HK-2 (cell line): ENCODE measurements around the gene SEC24D.
"Not testable (repeated sequence)": the region's sequence is repeated elsewhere in the genome, so short reads cannot be mapped to it uniquely, and the experiment has no call there.

Source experiments
- DNase-seq: peaks from one replicate; pipeline ENCODE4 v3.0.0-alpha.2; 2018; ENCODE audit not compliant: unreplicated experiment

Gene SEC24D

GRCh38 chr4:118810991-118811764 is 24.7 kb downstream of the SEC24D start:
- no peak for DNase-seq

GRCh38 chr4:118807659-118808058 is 28.3 kb downstream of the SEC24D start:
- DNase-seq, result no peak

DNA sequence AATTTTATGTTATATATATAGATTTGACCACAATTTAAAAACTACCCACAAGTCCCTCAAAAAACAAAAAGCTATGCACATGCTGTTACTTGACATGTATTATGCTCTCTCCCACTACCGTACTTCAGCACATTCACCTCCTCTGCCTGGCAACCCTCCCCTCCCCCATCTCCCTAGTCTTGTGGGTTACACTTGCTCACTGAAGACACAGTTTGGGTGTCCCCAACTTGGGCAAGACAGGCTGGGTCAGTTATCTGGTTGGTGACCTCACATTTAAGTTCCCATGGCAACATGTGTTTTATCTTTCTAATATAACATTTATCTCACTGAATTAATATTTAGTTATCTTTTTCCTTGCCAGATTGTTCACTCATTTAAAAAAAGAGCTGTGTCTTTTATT is 32.7 kb downstream of the SEC24D start:
- no peak for DNase-seq

DNA sequence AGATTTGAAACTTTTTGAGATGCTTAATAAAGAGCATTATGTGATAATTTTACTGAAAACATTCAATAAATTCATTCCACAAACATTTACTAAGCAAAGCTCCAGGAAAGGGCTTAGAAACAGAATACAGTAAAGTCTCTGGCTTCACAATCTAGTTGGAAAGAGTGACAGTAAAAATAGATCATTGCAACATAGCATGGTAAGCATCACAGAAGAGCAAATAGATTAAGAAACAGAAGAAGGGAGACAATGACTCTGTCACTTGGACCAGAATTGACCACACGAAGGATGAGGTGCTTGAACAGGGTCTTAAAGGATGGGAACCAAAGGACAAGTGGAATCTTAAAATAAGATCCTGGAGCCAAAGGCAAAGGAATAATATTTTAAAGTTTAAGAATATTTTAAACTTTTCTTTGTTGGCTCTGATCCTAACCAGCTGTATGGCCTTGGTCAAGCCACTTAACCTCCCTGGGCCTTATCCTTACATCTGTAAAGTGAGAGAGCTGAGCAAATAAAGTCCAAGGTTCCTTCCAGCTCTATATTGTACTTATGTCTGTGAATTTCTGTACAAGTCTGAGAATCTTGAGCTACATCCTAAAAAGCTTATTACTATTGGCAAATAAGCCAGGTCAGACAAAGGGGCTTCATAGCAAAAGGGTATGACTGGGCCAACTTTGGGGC is 33.9 kb downstream of the SEC24D start:
- DNase-seq, result no peak

GRCh38 chr4:118799231-118799942 is 36.5 kb downstream of the SEC24D start:
- DNase-seq, result no peak

GRCh38 chr4:118798658-118799057 is 37.3 kb downstream of the SEC24D start:
- DNase-seq, result no peak

DNA sequence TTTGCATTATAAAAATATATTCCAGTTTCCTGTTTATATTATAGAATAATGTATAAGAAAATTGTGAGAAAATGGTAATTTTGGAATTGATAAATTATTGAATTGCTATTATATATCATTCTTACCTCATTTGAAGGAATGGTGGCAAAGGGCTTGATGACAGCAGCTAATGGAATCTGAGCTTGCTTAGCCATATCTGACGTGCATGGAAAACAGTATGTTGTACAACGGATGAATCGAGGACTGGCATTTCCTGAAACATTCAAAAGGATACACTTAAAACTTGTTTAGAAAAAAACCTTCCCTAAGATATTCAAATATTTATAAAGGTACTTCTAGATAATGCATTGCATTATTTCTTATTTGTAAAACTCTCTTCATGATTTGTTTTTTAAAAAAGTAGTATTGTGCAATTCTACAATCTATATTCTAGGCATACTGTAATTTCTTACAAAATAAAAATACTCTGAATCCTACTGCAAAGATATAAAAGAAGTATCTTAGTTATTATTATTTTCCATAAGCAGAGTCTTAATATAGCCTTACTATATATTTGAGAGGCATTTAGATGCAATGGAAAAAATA is 38.3 kb downstream of the SEC24D start:
- DNase-seq, result no peak

DNA sequence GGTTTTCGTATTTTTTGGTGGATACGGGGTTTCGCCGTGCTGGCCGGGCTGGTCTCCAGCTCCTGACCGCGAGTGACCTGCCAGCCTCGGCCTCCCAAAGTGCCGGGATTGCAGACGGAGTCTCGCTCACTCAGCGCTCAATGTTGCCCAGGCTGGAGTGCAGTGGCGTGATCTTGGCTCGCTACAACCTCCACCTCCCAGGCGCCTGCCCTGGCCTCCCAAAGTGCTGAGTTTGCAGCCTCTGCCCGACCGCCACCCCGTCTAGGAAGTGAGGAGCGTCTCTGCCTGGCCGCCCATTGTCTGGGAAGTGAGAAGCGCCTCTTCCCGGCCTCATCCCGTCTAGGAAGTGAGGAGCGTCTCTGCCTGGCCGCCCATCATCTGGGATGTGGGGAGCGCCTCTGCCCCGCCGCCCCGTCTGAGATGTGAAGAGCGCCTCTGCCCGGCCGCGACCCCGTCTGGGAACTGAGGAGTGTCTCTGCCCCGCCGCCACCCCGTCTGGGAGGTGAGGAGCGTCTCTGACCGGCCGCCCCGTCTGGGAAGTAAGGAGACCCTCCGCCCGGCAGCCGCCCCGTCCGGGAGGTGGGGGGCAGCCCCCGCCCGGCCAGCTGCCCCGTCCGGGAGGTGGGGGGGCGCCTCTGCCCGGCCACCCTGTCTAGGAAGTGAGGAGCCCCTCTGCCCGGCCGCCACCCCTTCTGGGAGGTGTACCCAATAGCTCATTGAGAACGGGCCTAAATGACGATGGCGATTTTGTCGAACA is 44.1 kb downstream of the SEC24D start:
- DNase-seq, result not testable (repeated sequence)

- no peak for DNase-seq
Measured at GRCh38 chr4:118790544-118790943, 45.4 kb downstream of the SEC24D start.

DNA sequence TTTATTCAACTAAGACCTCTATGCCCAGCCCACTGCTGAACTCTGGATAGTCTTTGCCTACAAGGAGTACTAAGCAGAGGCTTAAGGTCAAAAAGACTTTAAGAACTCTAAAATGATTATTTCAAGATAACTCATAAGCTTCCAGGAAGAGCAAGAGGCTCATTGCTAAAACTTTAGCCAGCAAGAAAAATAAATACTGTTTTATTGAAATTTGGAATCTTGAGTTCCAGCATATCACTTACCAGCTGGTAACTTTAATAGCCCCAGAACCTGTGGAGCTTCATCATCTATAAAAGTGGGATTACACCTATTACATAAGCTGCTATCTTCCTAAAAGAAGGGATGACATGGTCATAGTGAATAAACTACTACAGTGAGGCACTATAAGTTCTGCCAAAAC is 47.0 kb downstream of the SEC24D start:
- DNase-seq, result no peak

DNA sequence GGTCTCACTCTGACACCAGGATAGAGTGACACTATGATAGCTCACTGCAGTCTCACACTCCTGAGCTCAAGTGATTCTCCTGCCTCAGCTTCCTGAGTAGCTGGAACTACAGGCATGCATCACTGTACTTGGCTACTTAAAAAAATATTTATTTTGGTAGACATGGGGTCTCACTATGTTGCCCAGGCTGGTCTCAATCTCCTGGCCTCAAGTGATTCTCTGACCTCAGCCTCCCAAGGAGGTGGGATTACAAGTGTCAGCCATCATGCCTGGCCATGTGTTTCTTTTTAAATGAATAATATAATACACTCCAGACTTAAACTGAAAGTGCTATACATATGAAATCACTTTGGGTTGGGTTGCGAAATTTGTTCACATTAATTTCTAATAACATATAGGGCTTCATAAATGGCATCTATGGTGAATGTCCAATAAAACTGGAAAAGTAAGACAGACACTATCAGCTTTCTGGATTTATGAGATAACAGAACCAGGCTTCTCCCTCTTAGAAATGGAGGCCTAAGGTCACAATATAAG is 48.0 kb downstream of the SEC24D start:
- DNase-seq, result no peak

DNA sequence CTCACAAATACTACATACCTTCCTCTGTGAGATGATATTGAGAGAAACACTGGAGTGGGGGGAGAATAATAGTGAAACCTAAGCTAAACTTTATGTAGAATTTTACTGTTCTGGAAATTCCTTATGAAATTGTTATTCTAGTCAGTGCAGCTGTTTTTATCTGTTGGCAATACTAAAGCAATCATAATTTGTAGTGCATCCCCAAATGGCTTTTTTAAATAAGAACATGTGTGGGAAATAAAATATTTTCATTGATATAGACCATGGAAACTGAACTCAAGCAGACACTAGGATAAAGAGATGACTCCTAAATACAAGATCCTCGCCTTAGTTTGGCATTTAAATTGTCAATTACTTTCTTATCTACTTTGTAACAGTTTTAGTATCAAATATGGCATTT is 51.1 kb downstream of the SEC24D start:
- no peak for DNase-seq

DNA sequence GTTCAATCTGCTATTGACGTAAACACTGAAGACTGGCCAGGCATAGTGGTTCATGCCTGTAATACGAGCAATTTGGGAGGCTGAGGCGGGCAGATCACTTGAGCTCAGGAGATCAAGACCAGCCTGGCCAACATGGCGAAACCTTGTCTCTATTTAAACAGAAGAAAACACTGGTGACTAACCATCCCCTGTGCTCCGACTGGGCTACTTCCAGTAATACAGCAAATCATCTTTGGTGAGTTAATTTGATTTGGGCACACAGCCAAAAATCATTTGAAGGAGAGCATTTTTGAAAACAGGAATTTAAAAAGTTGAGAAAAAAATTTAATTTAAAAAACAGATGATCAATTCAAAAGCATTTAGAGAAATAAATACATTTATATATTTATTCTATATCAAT is 52.0 kb downstream of the SEC24D start:
- DNase-seq, result no peak

DNA sequence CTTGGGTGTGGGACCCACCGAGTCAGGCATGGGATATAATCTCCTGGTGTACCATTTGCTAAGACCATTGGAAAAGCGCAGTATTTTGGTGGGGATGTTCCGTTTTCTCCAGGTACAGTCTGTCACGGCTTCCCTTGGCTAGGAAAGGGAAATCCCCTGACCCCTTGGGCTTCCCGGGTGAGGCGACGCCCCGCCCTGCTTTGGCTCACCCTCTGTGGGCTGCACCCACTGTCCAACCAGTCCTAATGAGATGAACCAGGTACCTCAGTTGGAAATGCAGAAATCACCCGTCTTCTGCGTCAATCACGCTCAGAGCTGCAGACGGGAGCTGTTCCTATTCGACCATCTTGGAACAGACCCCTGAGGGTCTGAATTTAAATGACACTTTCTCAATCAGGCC is 53.0 kb downstream of the SEC24D start:
- not testable (repeated sequence) for DNase-seq

DNA sequence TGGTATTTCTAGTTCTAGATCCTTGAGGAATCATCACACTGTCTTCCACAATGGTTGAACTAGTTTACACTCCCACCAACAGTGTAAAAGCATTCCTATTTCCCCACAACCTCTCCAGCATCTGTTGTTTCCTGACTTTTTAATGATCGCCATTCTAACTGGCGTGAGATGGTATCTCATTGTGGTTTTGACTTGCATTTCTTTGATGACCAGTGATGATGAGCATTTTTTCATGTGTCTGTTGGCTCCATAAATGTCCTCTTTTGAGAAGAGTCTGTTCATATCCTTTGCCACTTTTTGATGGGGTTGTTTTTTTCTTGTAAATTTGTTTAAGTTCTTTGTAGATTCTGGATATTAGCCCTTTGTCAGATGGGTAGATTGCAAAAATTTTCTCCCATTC is 58.3 kb downstream of the SEC24D start:
- not testable (repeated sequence) for DNase-seq

- DNase-seq, result not testable (repeated sequence)
Measured at GRCh38 chr4:118776955-118777640, 58.8 kb downstream of the SEC24D start.

DNA sequence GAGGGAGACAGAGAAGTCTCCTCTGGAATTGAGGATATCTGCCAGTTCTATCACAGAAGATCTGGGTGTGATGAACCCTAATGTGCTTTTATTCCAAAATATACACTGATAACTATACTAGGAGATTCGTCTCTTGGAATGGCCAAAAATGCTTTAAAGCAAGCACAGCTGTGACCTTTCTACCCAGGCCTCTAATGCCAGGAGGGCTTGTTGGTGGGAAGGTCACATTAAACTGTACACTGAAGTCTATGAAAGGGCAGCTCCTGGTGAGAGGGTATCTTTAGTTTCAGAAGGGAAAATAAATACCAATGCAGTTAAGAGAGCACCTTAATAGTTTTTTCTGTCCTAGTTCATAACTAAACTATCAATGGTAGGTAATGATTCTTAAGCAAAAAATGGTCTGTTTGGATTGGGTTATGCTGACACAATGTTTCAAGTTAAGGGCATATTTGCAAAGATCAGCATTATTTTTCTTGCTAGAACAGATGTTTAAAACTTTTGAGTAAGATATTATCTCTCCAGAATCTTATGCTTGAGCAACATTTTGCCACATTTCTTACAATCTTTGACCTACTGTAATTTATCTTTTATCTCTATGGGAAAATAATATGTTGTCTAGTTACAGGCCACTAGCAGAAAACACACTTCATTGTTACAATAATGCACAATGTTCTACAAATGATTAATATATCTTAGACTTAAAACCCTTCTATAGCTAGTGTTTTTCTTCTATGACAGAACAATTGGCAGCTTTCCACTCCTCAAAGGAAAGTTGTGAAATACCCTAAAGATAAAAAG is 59.6 kb downstream of the SEC24D start:
- no peak for DNase-seq

GRCh38 chr4:118775405-118775804 is 60.5 kb downstream of the SEC24D start:
- no peak for DNase-seq

DNA sequence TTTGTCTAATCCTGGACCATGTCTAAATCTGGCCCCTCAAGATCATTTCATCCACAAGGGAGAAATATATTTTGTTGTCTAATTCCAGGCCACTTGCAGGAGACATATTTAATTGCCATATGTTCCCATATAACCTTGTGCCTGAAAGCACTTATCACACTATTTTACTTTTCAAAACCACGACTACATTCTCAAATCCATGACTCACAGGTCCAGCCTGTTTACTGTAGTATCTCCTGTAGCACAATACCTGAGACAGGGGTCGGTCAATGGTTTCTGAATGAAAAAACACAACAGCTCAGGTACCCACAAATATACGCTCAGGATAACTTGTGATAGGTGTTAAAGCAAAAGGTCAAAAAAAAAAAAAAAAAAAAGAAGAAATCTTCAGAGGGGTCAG is 60.9 kb downstream of the SEC24D start:
- no peak for DNase-seq

DNA sequence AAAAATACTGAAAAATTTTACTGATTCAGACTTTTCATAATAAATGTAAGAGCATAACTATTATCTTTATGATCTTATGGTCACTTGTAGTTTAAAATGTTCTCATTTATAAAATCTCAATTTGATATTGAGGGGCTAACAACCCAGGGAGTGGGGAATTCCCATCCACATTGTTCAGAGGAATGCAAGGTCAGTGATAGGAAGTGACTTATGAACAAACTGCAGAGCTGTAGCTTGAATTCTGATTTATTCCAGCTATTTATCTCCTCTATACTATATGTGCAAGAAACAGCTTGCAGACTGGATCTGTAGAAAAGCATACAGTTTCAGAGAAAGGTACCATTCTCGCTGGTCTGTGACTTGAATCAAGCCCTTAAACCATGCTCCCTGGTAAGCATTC is 61.6 kb downstream of the SEC24D start:
- DNase-seq, result no peak
